ENCODE data around the gene PTPRR. TPM values are rescaled to one million over a fixed set of nuclear protein-coding genes. Genes with fewer than 3 reads are reported as not detected.

PTPRR gene
- total and polyA plus RNA-seq, 10 of the 15 experiments (the other 5 are each of a cell fraction or from before 2014, with no cell fraction given): 0.14 to 3.1 (median 0.42) TPM

- no peak for ATAC-seq
- TF ChIP-seq RFX5 (IDR thresholded peaks at IDR 0.05; ENCODE audit: low read depth, low read length) (no peak), MTA3 (IDR thresholded peaks at IDR 0.05; ENCODE audit: borderline replicate concordance, low read length) (no peak), ZSCAN29 (IDR thresholded peaks at IDR 0.05) (no peak), EGR1 (IDR thresholded peaks at IDR 0.05; ENCODE audit: borderline replicate concordance in 1 of 2, low read depth in 2 of 2, low read length in 2 of 2) (no peak), POU2F2 (IDR thresholded peaks at IDR 0.05; ENCODE audit: borderline replicate concordance, low read depth, low read length) (no peak), KAT2A (conservative IDR thresholded peaks at IDR 0.05; ENCODE audit: control insufficient read depth, low read depth, low read length) (no peak), BACH1 (IDR thresholded peaks at IDR 0.05; ENCODE audit: borderline replicate concordance) (no peak), SUZ12 (IDR thresholded peaks at IDR 0.05; ENCODE audit: unreplicated experiment) (no peak), HDAC6 (IDR thresholded peaks at IDR 0.05; ENCODE audit: unreplicated experiment) (no peak), NR2C2 (IDR thresholded peaks at IDR 0.05; ENCODE audit: borderline replicate concordance, control insufficient read depth, insufficient read length, low read depth) (no peak), NRF1 (conservative IDR thresholded peaks at IDR 0.05; ENCODE audit: low read depth, low read length) (no peak), HDGF (IDR thresholded peaks at IDR 0.05) (no peak), ZZZ3 (IDR thresholded peaks at IDR 0.05; ENCODE audit: control insufficient read depth, insufficient read length, low read depth) (no peak), SMARCA5 (IDR thresholded peaks at IDR 0.05) (no peak)
- TF ChIP-seq, protein P1, sequence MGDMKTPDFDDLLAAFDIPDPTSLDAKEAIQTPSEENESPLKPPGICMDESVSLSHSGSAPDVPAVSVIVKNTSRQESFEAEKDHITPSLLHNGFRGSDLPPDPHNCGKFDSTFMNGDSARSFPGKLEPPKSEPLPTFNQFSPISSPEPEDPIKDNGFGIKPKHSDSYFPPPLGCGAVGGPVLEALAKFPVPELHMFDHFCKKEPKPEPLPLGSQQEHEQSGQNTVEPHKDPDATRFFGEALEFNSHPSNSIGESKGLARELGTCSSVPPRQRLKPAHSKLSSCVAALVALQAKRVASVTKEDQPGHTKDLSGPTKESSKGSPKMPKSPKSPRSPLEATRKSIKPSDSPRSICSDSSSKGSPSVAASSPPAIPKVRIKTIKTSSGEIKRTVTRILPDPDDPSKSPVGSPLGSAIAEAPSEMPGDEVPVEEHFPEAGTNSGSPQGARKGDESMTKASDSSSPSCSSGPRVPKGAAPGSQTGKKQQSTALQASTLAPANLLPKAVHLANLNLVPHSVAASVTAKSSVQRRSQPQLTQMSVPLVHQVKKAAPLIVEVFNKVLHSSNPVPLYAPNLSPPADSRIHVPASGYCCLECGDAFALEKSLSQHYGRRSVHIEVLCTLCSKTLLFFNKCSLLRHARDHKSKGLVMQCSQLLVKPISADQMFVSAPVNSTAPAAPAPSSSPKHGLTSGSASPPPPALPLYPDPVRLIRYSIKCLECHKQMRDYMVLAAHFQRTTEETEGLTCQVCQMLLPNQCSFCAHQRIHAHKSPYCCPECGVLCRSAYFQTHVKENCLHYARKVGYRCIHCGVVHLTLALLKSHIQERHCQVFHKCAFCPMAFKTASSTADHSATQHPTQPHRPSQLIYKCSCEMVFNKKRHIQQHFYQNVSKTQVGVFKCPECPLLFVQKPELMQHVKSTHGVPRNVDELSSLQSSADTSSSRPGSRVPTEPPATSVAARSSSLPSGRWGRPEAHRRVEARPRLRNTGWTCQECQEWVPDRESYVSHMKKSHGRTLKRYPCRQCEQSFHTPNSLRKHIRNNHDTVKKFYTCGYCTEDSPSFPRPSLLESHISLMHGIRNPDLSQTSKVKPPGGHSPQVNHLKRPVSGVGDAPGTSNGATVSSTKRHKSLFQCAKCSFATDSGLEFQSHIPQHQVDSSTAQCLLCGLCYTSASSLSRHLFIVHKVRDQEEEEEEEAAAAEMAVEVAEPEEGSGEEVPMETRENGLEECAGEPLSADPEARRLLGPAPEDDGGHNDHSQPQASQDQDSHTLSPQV (IDR thresholded peaks at IDR 0.05): no peak
- TF ChIP-seq, protein P2, sequence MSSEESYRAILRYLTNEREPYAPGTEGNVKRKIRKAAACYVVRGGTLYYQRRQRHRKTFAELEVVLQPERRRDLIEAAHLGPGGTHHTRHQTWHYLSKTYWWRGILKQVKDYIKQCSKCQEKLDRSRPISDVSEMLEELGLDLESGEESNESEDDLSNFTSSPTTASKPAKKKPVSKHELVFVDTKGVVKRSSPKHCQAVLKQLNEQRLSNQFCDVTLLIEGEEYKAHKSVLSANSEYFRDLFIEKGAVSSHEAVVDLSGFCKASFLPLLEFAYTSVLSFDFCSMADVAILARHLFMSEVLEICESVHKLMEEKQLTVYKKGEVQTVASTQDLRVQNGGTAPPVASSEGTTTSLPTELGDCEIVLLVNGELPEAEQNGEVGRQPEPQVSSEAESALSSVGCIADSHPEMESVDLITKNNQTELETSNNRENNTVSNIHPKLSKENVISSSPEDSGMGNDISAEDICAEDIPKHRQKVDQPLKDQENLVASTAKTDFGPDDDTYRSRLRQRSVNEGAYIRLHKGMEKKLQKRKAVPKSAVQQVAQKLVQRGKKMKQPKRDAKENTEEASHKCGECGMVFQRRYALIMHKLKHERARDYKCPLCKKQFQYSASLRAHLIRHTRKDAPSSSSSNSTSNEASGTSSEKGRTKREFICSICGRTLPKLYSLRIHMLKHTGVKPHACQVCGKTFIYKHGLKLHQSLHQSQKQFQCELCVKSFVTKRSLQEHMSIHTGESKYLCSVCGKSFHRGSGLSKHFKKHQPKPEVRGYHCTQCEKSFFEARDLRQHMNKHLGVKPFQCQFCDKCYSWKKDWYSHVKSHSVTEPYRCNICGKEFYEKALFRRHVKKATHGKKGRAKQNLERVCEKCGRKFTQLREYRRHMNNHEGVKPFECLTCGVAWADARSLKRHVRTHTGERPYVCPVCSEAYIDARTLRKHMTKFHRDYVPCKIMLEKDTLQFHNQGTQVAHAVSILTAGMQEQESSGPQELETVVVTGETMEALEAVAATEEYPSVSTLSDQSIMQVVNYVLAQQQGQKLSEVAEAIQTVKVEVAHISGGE (CRISPR knock-in tag; IDR thresholded peaks at IDR 0.05): no peak
Observed at GRCh38 chr12:70892593-70892992, 27.9 kb downstream of the PTPRR start.

More at GRCh38 chr12:70892593-70892992, 27.9 kb downstream of the PTPRR start:
- Histone ChIP-seq H3K9me3 (replicated peaks; ENCODE audit: control insufficient read depth, insufficient read depth, low read length) (no peaks in the 10 kb centered on the region), H2AFZ (ENCODE audit: control insufficient read depth, low read depth, low read length) (no peak overlapping the region), H4K20me1 (ENCODE audit: control insufficient read depth, insufficient read depth) (no peaks in the 10 kb centered on the region), H3K27ac (ENCODE audit: control insufficient read depth, insufficient read depth) (no peak overlapping the region), H3K4me1 (ENCODE audit: control insufficient read depth, insufficient read depth, low read length) (no peaks in the 10 kb centered on the region), H3K36me3 (ENCODE audit: control insufficient read depth in 2 of 2, insufficient read depth in 2 of 2, low read length in 1 of 2) (no peaks in the 10 kb centered on the region), H3K9ac (ENCODE audit: control insufficient read depth, insufficient read depth, low read length) (no peak overlapping the region), H3K27me3 (replicated peaks in 1 of 2; ENCODE audit: control insufficient read depth in 2 of 2, insufficient read depth in 2 of 2, low read length in 1 of 2) (no peaks in the 10 kb centered on the region; a peak in 1 of 4 replicates), H3K79me2 (ENCODE audit: control insufficient read depth, insufficient read depth, low read length) (no peaks in the 10 kb centered on the region), H3K4me3 (no peak overlapping the region), H3K4me2 (ENCODE audit: control insufficient read depth, insufficient read depth) (no peak overlapping the region)
- ChIA-PET CTCF (no interaction called here), RAD21 (ENCODE audit: unreplicated experiment) (no interaction called here), SMC1A (ENCODE audit: uncharacterized antibody, unreplicated experiment) (no interaction called here), POLR2A (no interaction called here)
- intact Hi-C loops (cut with micrococcal nuclease; ENCODE audit: unreplicated experiment): no loop called here
- in situ Hi-C loops (cut with MboI): no loop called here
- no TSS peak for BruUV-seq (replicated peaks)
- no peak for DNase-seq (ENCODE audit: low read depth, low spot score)
- WGBS (ENCODE audit: insufficient coverage, insufficient replicate concordance, low lambda C conversion rate, missing lambda C conversion rate): 19% methylated on average over 5 of the region's 5 CpGs
- FAIRE-seq: no peak
